ENCODE measurements around the gene REX1BD. TPM values are rescaled to one million over a fixed set of nuclear protein-coding genes. Genes with fewer than 3 reads are reported as not detected.
"Not testable (repeated sequence)": the region's sequence is repeated elsewhere in the genome, so short reads cannot be mapped to it uniquely, and the experiment has no call there.

REX1BD gene
- total RNA-seq: 10 to 100 TPM; 81.2 to 83.3 TPM

DNA sequence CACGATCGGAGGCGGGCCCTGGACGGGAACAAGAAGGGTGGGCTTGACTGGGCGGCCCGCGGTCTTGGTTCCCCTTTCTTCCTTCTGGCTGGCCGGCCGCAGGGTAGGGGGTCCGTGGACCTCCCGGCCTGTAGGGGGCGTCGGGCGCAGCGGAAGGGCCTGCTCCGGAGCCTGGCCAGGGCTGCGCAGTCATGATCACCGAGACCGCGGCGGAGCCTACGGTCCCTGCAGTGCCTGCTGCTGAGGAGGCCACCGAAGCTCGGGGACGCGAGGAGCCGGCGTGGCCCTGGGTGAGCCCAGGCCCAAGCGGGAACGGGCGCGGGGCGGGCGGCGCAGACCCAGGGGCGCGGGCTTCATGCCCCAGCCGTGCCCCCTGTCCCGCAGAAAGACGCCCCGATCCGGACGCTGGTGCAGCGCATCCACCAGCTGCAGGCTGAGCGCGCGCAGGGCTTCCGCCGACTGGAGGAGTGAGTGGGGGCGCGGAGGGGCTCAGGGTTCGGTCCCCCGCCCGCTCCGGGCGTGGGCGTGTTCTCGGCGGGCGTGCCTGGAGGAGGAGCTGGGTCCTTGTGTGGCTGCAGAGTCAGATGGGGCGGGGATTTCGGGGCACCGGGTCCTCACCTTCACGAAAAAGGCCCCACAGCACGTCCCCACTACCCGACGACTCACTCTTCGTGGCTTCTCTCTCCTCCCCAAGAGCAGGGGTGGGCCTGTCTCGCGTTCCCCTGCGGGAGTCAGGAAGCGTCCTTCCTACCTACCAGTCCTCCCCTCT is at the start of gene REX1BD:
Gene REX1BD, plus strand, starts transcription at position 188 of the 769 bp plus-strand sequence. Its CDS starts 4 bp downstream, at position 192.
- Mint-ChIP-seq H3K4me1 (peaks cover 49% of the 10 kb centered on the region), H3K36me3 (ENCODE audit: low read depth) (peaks cover 14% of the 10 kb centered on the region), H3K4me3 (peak within 1 kb of the TSS; percentile 85), H3K27me3 (peaks cover 2% of the 10 kb centered on the region), H3K27ac (peak within 1 kb of the TSS; percentile 90), H3K9me3 (no peaks in the 10 kb centered on the region)
- POLR2A ChIA-PET: interaction anchor here (0.7 to 6.5 kb wide), 22 partner anchors 11 to 331 kb away, joined by 3 to 114 read pairs (median 4); partner anchors contain the start of genes COPE, DDX49, ELL and FKBP8
- CTCF ChIA-PET: interaction anchor here (0.7 to 5.7 kb wide), 34 partner anchors 8 to 331 kb away, joined by 3 to 63 read pairs (median 5); partner anchors contain the start of genes COPE, DDX49, ELL and FKBP8
- peak; percentile 83 for DNase-seq

DNA sequence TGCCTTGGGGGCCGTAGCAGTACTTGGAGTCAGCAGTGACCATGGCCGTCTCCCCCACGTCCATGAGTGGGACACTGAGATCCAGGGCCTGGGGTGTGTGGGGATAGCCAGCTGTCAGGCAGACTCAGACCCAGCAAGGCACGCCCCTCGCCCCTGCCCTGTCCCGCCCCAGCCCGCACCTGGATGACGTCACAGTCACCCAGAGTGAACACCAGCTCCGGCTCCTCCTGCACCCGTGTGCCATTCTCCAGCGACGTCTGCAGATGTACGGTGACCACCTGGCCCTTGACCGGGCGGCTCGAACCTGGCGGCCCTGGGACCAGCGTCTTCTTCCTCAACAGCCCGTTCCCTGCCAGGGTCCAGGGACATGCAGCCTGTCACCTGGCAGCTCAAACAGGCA is 49.2 kb upstream of the REX1BD start:
- H3K27me3 Mint-ChIP-seq: no peaks in the 10 kb centered on the region
- ChIA-PET POLR2A (interaction anchor here (1.1 to 1.2 kb wide), 2 partner anchors 18 to 32 kb away, joined by 4 read pairs; partner anchors contain the start of genes KXD1 and UBA52), CTCF (interaction anchor here (0.7 kb wide), 1 partner anchor 56 kb away, joined by 6 read pairs; no protein-coding TSS in a partner anchor)
- no peak overlapping the region for H3K27ac Mint-ChIP-seq
- no peak overlapping the region for H3K4me3 Mint-ChIP-seq
- DNase-seq: no peak
- peaks cover 25% of the 10 kb centered on the region for H3K4me1 Mint-ChIP-seq
- H3K9me3 Mint-ChIP-seq: no peaks in the 10 kb centered on the region
- peaks cover 43% of the 10 kb centered on the region for H3K36me3 Mint-ChIP-seq (ENCODE audit: low read depth)

DNA sequence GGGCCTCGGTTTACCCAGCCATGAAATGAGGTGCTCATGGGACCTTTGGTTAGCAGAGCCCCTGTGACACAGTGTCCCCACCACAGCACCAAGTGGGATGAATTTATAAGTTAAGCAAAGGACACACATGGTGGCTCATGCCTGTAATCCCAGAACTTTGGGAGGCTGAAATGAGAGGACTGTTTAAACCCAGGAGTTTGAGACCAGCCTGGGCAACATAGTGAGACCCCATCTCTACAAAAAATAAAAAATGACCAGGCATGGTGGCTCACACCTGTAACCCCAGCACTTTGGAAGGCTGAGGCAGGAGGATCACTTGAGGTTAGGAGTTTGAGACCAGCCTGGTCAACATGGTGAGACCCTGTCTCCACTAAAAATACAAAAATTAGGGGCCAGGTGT is 48.4 kb upstream of the REX1BD start:
- not testable (repeated sequence) for H3K27ac Mint-ChIP-seq, DNase-seq, H3K4me3 Mint-ChIP-seq, H3K9me3 Mint-ChIP-seq, H3K27me3 Mint-ChIP-seq
- ChIA-PET CTCF (interaction anchor here (0.6 kb wide), 1 partner anchor 26 kb away, joined by 3 read pairs; no protein-coding TSS in a partner anchor), POLR2A (interaction anchor here (1.1 to 1.2 kb wide), 2 partner anchors 18 to 31 kb away, joined by 4 read pairs; partner anchors contain the start of genes KXD1 and UBA52)
- H3K4me1 Mint-ChIP-seq: peaks cover 31% of the 10 kb centered on the region
- H3K36me3 Mint-ChIP-seq (ENCODE audit: low read depth): peaks cover 42% of the 10 kb centered on the region

DNA sequence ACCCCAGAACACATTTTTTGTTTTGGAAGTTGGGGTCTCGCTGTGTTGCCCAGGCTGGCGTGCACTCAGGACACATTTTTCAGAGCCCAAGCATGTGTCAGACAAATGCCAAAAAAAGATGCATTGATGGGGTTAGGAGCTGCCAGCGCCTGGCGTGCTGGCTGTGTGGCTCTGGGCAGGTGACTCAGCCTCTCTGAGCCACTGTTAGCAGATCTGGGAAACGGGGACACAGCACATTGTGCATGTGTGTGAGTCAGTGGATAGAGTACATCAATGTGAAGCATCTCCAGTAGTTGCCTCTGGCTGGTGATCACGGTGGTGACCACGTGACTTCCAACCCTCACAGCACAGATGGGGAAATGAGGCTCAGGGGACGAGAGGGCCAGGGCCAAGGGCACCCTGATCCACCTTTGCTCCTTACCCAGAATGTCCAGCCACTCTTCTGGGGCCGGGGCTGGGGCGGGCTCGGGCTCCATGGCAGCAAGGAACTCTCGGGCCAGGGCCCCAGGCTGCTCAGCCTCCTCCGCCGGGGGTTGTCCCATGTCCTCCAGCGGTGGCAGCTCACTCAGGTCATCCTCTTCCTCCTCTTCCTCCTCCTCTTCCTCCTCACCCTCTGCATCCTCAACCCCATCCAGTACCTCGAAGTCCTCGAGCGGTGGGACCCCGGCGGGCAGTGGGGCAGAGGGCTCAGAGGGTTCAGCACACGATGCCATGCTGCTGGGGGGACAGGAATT is 47.2 kb upstream of the REX1BD start:
- H3K27me3 Mint-ChIP-seq: no peaks in the 10 kb centered on the region
- peak overlapping the region; percentile 43 for H3K4me3 Mint-ChIP-seq
- H3K9me3 Mint-ChIP-seq: no peaks in the 10 kb centered on the region
- POLR2A ChIA-PET: interaction anchor here (0.7 to 5.3 kb wide), 7 partner anchors 9 to 378 kb away, joined by 3 to 38 read pairs (median 6); partner anchors contain the start of genes COPE, DDX49, KXD1 and REX1BD
- peak; percentile 22 for DNase-seq
- CTCF ChIA-PET: interaction anchor here (1.6 to 4.1 kb wide), 2 partner anchors 17 to 47 kb away, joined by 4 to 30 read pairs; partner anchors contain the start of gene REX1BD
- peak overlapping the region; percentile 48 for H3K27ac Mint-ChIP-seq
- H3K36me3 Mint-ChIP-seq (ENCODE audit: low read depth): peaks cover 39% of the 10 kb centered on the region
- H3K4me1 Mint-ChIP-seq: peaks cover 31% of the 10 kb centered on the region

DNA sequence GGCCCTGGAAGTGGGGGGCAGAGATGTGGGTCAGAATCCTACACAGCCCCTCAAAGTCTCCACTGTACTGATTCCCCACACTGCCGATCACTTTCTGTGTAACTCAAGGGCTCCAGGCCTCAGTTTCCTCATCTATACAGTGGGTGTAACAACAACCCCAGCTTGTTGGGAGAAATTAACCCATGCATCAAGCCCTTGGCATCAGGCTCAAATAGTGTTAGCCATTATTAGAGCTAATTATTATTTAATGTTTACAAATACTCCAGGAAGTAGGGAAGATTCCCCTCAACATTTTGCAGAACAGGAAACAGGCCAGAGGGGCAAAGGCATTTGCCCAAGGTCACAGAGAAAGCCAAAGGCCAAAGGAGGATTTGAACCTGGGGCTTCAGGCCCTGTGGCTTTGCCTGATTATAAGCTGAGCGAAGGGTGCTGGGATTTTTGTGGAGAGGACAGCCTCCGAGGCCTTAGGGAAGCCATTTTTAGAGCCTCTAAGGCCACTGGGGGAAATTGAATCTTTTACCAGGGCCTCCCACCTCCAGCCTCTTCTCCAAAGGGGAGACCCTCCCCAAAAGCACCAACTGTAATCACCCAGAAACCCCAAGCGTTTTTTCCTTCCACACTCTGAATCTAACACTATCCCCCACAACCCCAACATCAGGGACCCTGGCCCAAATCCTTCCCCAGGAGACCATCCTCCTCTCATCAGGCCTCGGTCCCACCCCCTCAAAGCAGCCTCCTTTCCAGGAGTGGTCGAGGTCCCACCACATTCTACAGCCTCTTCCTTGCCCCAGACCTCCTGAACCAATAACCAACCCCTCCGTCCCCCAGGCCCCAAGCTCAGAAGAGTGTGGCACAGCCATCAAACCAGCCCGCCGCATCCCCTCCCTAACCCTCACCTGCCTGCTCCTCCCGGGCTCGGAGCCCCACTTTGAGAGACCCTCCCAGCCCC is 46.3 kb upstream of the REX1BD start:
- peak; percentile 19 for DNase-seq
- peak overlapping the region; percentile 86 for H3K4me3 Mint-ChIP-seq
- ChIA-PET POLR2A (interaction anchor here (0.7 to 5.3 kb wide), 7 partner anchors 10 to 377 kb away, joined by 3 to 38 read pairs (median 6); partner anchors contain the start of genes COPE, DDX49, KXD1 and REX1BD), CTCF (interaction anchor here (0.7 to 4.1 kb wide), 5 partner anchors 16 to 305 kb away, joined by 3 to 30 read pairs (median 4); partner anchors contain the start of gene REX1BD)
- H3K27me3 Mint-ChIP-seq: no peaks in the 10 kb centered on the region
- H3K4me1 Mint-ChIP-seq: peaks cover 31% of the 10 kb centered on the region
- H3K9me3 Mint-ChIP-seq: no peaks in the 10 kb centered on the region
- peak overlapping the region; percentile 84 for H3K27ac Mint-ChIP-seq
- H3K36me3 Mint-ChIP-seq (ENCODE audit: low read depth): peaks cover 34% of the 10 kb centered on the region

DNA sequence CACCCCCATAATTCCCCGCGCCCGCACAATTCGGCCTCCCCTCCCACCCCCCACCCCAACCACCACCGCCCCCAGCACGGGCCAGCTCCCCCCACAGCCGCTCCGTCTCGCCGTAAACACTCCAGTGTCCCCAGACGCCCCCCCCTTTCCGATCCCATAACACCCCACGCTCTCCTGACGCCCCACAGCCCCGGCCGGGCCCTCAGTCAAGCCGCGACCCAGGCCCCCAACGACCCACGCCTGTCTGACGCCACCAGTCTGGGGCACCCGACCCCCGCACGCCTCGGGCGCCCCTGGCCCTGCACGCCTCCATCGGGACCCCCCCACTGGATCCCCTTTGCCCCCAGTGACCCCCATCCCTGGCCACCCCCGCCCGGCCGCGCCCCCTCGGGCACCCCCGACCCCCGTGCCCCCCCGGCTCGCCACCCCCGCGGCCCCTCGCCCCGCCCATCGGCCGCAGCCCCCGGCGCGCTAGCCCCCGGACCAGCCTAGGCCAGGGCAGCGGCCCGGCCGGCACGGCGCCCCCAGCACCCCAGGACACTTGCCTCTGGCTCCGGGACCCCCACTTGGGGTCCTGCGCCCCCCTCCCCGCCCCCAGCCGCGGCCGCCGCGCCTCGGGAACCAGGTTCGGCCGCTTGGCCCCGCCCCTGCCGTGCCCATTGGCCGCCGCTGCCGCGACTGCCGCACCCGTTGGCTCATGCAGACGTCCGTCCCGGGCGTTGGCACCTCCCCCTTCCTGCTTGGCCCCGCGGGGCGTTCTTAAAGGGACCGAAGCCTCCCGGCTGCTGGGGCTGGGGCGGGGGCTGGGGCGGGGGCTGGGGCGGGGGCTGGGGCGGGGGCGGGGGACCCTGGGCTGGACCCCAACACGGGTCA is 45.4 kb upstream of the REX1BD start, which contains the start of gene FKBP8:
Gene FKBP8, minus strand, starts transcription at position 633 of the 873 bp plus-strand sequence. CDS start 1,603 bp downstream, outside the sequence.
- Mint-ChIP-seq H3K9me3 (no peaks in the 10 kb centered on the region), H3K36me3 (ENCODE audit: low read depth) (peaks cover 25% of the 10 kb centered on the region), H3K4me3 (peak within 1 kb of the TSS; percentile 95), H3K27ac (peak within 1 kb of the TSS; percentile 98), H3K27me3 (no peaks in the 10 kb centered on the region), H3K4me1 (peaks cover 31% of the 10 kb centered on the region)
- ChIA-PET POLR2A (interaction anchor here (0.6 to 5.4 kb wide), 20 partner anchors 11 to 376 kb away, joined by 3 to 80 read pairs (median 6); partner anchors contain the start of genes COPE, DDX49, ELL and KXD1), CTCF (interaction anchor here (0.7 to 4.1 kb wide), 5 partner anchors 13 to 304 kb away, joined by 3 to 30 read pairs (median 14); partner anchors contain the start of genes KXD1, REX1BD and UBA52)
- DNase-seq: peak; percentile 96

DNA sequence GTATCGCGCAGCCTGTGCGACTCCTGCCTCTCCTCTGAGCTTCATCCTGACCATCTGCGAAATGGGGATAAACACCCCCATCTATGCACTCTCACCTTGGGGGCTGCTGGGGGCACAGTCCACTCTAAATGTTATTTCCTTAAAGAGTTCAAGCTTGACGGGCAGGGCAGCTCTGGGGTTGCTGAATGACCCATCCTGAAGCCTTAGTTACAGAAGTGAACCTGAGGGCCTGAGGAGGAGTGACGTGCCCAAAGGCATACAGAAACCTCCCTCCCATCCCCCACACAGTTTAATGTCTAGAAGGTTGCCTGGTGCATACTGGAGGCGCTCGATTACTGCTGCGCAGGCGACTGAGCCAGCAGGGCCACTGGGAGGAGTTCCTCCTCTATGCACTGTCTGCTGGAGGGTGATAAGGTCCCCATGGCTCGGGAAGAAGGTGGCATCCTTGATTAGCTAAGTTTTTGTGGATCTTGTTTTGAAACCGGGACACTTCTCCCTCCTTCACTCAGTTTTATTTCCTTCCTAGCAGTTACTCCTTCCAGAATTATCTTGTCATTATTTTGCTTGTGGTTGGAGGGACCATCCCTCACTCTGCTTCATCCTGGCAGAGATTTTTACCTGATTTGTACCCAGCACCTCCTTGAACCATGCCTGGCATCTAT is 44.7 kb upstream of the REX1BD start:
- H3K4me3 Mint-ChIP-seq: peak overlapping the region; percentile 95
- peak; percentile 87 for DNase-seq
- H3K36me3 Mint-ChIP-seq (ENCODE audit: low read depth): peaks cover 21% of the 10 kb centered on the region
- peaks cover 31% of the 10 kb centered on the region for H3K4me1 Mint-ChIP-seq
- ChIA-PET POLR2A (interaction anchor here (0.6 to 5.4 kb wide), 19 partner anchors 10 to 376 kb away, joined by 3 to 80 read pairs (median 4); partner anchors contain the start of genes COPE, DDX49, ELL and KXD1), CTCF (interaction anchor here (0.8 to 4.1 kb wide), 6 partner anchors 12 to 304 kb away, joined by 3 to 30 read pairs (median 8); partner anchors contain the start of genes KXD1, REX1BD and UBA52)
- H3K27me3 Mint-ChIP-seq: no peaks in the 10 kb centered on the region
- no peaks in the 10 kb centered on the region for H3K9me3 Mint-ChIP-seq
- peak overlapping the region; percentile 98 for H3K27ac Mint-ChIP-seq

DNA sequence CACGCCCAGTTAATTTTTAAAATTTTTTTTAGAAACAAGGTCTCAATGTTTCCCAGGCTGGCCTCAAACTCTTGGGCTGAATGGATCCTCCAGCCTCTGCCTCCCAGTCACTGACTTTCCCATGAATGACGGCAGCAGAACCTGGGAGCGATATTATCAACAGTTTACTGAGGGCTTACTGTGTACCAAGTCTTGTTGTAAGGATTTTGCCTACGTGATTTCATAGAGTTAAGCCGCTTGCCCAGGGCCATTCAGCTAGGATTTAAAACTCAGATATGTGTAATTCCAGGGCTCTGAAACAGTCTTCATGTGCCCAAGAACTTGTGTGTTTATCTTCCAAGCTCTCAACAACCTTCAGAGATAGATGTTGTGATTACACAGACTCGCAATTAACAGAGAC is 37.0 kb upstream of the REX1BD start:
- no peaks in the 10 kb centered on the region for H3K27me3 Mint-ChIP-seq
- H3K36me3 Mint-ChIP-seq (ENCODE audit: low read depth): no peaks in the 10 kb centered on the region
- no peaks in the 10 kb centered on the region for H3K4me1 Mint-ChIP-seq
- no peak overlapping the region for H3K4me3 Mint-ChIP-seq
- POLR2A ChIA-PET: no interaction called here
- DNase-seq: no peak
- H3K9me3 Mint-ChIP-seq: no peaks in the 10 kb centered on the region
- no peak overlapping the region for H3K27ac Mint-ChIP-seq
- CTCF ChIA-PET: no interaction called here

DNA sequence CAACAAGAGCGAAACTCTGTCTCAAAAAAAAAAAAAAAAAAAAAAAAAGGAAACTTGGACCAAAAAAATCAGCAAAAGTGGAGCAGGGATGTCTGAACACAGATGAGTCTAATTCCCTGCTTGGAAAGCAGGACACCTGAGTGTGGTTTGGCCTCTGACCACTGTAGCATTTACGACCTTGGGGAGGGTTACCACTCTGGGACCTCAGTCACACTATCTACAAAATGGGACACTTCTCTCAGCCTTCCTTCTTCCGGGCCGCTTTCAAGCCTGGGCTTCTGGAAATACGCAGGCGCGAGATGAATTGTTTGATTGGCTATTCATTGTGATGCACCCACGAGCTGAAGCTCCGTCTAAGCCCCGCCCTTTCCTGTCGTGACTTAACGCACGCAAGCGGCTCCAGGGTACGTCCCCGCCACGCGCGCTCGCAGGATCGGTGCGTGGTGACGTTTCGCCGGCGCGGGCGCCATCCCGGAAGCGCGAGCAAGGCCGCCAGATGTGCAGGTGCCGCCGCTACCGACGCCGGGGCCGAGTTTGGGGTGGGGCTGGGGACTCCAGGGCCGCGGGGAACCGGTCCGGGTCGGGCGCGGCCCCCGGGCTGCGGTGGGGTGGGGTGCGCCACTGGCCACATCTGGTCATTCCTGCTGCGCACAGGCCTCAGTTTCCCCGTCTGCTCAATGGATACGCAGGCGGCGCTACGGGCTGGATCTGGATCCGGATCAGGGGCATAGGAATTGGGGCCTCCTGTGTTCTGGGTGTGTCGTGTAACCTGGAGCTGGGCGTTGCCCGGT is 31.0 kb upstream of the REX1BD start, which contains the start of gene KXD1:
Gene KXD1, plus strand, starts transcription at position 460 of the 791 bp plus-strand sequence. CDS start 4,187 bp downstream, outside the sequence.
- peak within 1 kb of the TSS; percentile 87 for H3K27ac Mint-ChIP-seq
- ChIA-PET POLR2A (interaction anchor here (0.6 to 6.0 kb wide), 21 partner anchors 8 to 634 kb away, joined by 3 to 137 read pairs (median 4); partner anchors contain the start of genes BORCS8, COPE, DDX49 and ELL), CTCF (interaction anchor here (0.6 to 3.8 kb wide), 16 partner anchors 10 to 698 kb away, joined by 3 to 29 read pairs (median 5); partner anchors contain the start of genes ELL, FKBP8 and UBA52)
- peaks cover 22% of the 10 kb centered on the region for H3K4me1 Mint-ChIP-seq
- peaks cover 25% of the 10 kb centered on the region for H3K36me3 Mint-ChIP-seq (ENCODE audit: low read depth)
- peak; percentile 99 for DNase-seq
- H3K9me3 Mint-ChIP-seq: no peaks in the 10 kb centered on the region
- H3K4me3 Mint-ChIP-seq: peak within 1 kb of the TSS; percentile 95
- no peaks in the 10 kb centered on the region for H3K27me3 Mint-ChIP-seq
